SU-DHL-6 (cell line): ENCODE data around the gene WWOX.

Experiments
- EZH2phosphoT487 ChIP-seq: fragments of 200-600 bp; sonication (generic), shearing (Covaris generic); conservative IDR thresholded peaks from 2 replicates; pipeline ENCODE4 v1.6.1; 2018; ENCODE audit warnings: mild to moderate bottlenecking, antibody characterized with exemption, low read length, moderate library complexity, mixed read lengths
- TF ChIP-seq, protein P1 (sequence below): fragments of 200-600 bp; sonication (generic); IDR thresholded peaks from one replicate; pipeline ENCODE4 v1.5.1; 2017; ENCODE audit warnings: antibody characterized with exemption, mild to moderate bottlenecking, low read length, moderate library complexity; ENCODE audit not compliant: insufficient read depth, poor library complexity, severe bottlenecking

DNA sequence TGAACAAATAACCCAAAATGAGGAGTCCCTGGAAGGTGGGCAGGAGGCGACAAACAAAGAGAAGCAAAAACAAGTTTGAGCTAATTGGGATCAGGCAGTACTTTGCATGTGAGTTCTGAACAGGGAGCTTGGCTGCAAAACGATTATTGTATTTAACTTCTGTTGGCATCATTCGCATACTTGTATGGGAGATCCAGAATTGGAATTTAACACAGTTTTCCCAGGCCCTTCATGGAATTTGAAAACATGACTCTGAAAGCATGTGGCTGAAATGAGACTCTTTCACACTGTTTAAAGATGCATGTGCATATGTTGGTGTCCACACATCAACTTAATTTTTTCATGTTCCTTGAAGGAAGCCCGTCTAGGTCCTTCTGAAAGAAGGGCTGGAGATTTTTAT, 674.3 kb downstream of the WWOX start:
- TF ChIP-seq, protein P1, sequence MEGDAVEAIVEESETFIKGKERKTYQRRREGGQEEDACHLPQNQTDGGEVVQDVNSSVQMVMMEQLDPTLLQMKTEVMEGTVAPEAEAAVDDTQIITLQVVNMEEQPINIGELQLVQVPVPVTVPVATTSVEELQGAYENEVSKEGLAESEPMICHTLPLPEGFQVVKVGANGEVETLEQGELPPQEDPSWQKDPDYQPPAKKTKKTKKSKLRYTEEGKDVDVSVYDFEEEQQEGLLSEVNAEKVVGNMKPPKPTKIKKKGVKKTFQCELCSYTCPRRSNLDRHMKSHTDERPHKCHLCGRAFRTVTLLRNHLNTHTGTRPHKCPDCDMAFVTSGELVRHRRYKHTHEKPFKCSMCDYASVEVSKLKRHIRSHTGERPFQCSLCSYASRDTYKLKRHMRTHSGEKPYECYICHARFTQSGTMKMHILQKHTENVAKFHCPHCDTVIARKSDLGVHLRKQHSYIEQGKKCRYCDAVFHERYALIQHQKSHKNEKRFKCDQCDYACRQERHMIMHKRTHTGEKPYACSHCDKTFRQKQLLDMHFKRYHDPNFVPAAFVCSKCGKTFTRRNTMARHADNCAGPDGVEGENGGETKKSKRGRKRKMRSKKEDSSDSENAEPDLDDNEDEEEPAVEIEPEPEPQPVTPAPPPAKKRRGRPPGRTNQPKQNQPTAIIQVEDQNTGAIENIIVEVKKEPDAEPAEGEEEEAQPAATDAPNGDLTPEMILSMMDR = no peak
- TF ChIP-seq EZH2phosphoT487 = no peak
